HepG2 (cell line): Measurements from ENCODE around the gene CAPN13. TPM values are rescaled to one million over a fixed set of nuclear protein-coding genes. Genes with fewer than 3 reads are reported as not detected.

ENCODE experiments used
- ATAC-seq: fragments of 200-7000 bp; cut with Tn5 transposase; 3 replicates; pipeline ENCODE4 v1.9.1; 2020; ENCODE audit warnings: mild to moderate bottlenecking, moderate library complexity
- BruUV-seq: library from RNA; stranded (reverse); fragments of 400-500 nt; replicated peaks from 2 replicates; lab custom pipeline; 2021; lab: Mats Ljungman, UMichigan
- CTCF ChIA-PET: fragments of 300-600 bp; formaldehyde crosslinking; extraction: SDS; loops from one replicate; lab custom pipeline; 2021; ENCODE audit warnings: low total read pairs, inconsistent platforms, low intra/inter-chr PET ratio; lab: Yijun Ruan, JAX
- POLR2A ChIA-PET: fragments of 350-600 bp; sonication (Branson Sonifier 250); formaldehyde crosslinking; loops from one replicate; lab custom pipeline; 2020; ENCODE audit warnings: antibody characterized with exemption, inconsistent platforms; lab: Yijun Ruan, JAX
- DNase-seq: peaks from one replicate; pipeline ENCODE4 v3.0.0-alpha.2; 2015; ENCODE audit warnings: low spot score
- FAIRE-seq: peaks from 3 replicates; lab custom pipeline; 2011; peaks lifted over from hg19 to GRCh38; lab: Jason Lieb, UNC
- H2AFZ ChIP-seq: one replicate; pipeline ENCODE4 v1.6.1; 2011; ENCODE audit warnings: low read length, inconsistent platforms
- H3K27ac ChIP-seq: fragments of 300-600 bp; 3 replicates; pipeline ENCODE4 v1.8.0; 2011; ENCODE audit warnings: mixed run types, mild to moderate bottlenecking, mixed read lengths, low read length, inconsistent platforms; ENCODE audit not compliant: insufficient read depth; ENCODE audit errors: extremely low read length
- H3K27me3 ChIP-seq, 2 experiments: fragments of 200-600 bp in 1 of 2; 2 replicates in 1 of 2; 3 replicates in 1 of 2; pipeline versions ENCODE4 v1.6.0 to v1.8.0; 2011; ENCODE audit warnings: low read length in 2 of 2, mild to moderate bottlenecking in 2 of 2, moderate library complexity in 2 of 2, inconsistent platforms in 1 of 2; ENCODE audit not compliant: insufficient read depth in 2 of 2, control insufficient read depth in 1 of 2
- H3K36me3 ChIP-seq, 2 experiments: fragments of 200-600 bp in 1 of 2; replicated peaks in 1 of 2; 2 replicates in 1 of 2; 3 replicates in 1 of 2; pipeline versions ENCODE4 v1.5.1 to v1.8.0; 2011; ENCODE audit warnings: low read length in 2 of 2, inconsistent platforms in 1 of 2; ENCODE audit not compliant: insufficient read depth in 2 of 2, control insufficient read depth in 1 of 2
- H3K4me1 ChIP-seq: 2 replicates; pipeline ENCODE4 v1.5.1; 2012; ENCODE audit warnings: low read length, inconsistent platforms; ENCODE audit not compliant: insufficient read depth
- H3K4me2 ChIP-seq: 2 replicates; pipeline ENCODE4 v1.6.0; 2011; ENCODE audit warnings: low read depth, low read length, inconsistent platforms
- H3K4me3 ChIP-seq, 3 experiments: fragments of 200-600 bp in 1 of 3; sonication (generic), shearing (Covaris generic) in 1 of 3; replicated peaks in 1 of 3; 2 replicates each; pipeline ENCODE4 v1.5.1; 2011 to 2016; ENCODE audit warnings: low read length in 3 of 3, inconsistent platforms in 2 of 3, low read depth in 2 of 3, mild to moderate bottlenecking in 2 of 3, control low read depth in 1 of 3, mixed read lengths in 1 of 3; ENCODE audit not compliant: insufficient read depth in 1 of 3
- H3K79me2 ChIP-seq: one replicate; pipeline ENCODE4 v1.6.1; 2011; ENCODE audit warnings: low read length, inconsistent platforms; ENCODE audit not compliant: insufficient read depth
- H3K9ac ChIP-seq: 2 replicates; pipeline ENCODE4 v1.6.0; 2011; ENCODE audit warnings: mild to moderate bottlenecking, low read depth, low read length, inconsistent platforms; ENCODE audit not compliant: insufficient read depth
- H3K9me3 ChIP-seq: 2 replicates; pipeline ENCODE4 v1.5.1; 2012; ENCODE audit warnings: mild to moderate bottlenecking, low read length
- H4K20me1 ChIP-seq: 2 replicates; pipeline ENCODE4 v1.6.0; 2011; ENCODE audit warnings: inconsistent platforms, mild to moderate bottlenecking, low read length, moderate library complexity; ENCODE audit not compliant: insufficient read depth
- BCL6 ChIP-seq: IDR thresholded peaks from 2 replicates; pipeline ENCODE4 v1.6.1; 2016; ENCODE audit warnings: missing genetic modification reagents, missing compliant biosample characterization
- CAMTA2 ChIP-seq: sonication (generic); formaldehyde crosslinking; IDR thresholded peaks from 2 replicates; pipeline ENCODE4 v1.4.0; 2020; ENCODE audit warnings: mild to moderate bottlenecking, missing genetic modification reagents, borderline replicate concordance
- DPF2 ChIP-seq: sonication (generic); formaldehyde crosslinking; IDR thresholded peaks from 2 replicates; pipeline ENCODE4 v1.4.0; 2020; ENCODE audit warnings: mild to moderate bottlenecking, low read depth, missing genetic modification reagents, borderline replicate concordance
- KDM2A ChIP-seq: sonication (generic); formaldehyde crosslinking; IDR thresholded peaks from 2 replicates; pipeline ENCODE4 v1.4.0; 2020; ENCODE audit warnings: low read depth, missing genetic modification reagents, borderline replicate concordance
- PRPF4 ChIP-seq: fragments of 200-400 bp; formaldehyde crosslinking; IDR thresholded peaks from 2 replicates; pipeline ENCODE4 v1.6.1; 2016; ENCODE audit warnings: low read length, low read depth; ENCODE audit not compliant: poor library complexity, severe bottlenecking
- ZNF124 ChIP-seq: sonication (generic); formaldehyde crosslinking; IDR thresholded peaks from 2 replicates; pipeline ENCODE4 v1.4.0; 2020; ENCODE audit warnings: missing genetic modification reagents
- ZNF431 ChIP-seq: sonication (generic); formaldehyde crosslinking; IDR thresholded peaks from 2 replicates; pipeline ENCODE4 v1.9.0; 2022; ENCODE audit warnings: missing genetic modification reagents, low read depth, mild to moderate bottlenecking, borderline replicate concordance
- ZNF563 ChIP-seq: sonication (generic); formaldehyde crosslinking; IDR thresholded peaks from 2 replicates; pipeline ENCODE4 v1.8.0; 2022; ENCODE audit warnings: mild to moderate bottlenecking, moderate library complexity, missing genetic modification reagents
- ZNF768 ChIP-seq: sonication (generic); formaldehyde crosslinking; IDR thresholded peaks from 2 replicates; pipeline ENCODE4 v1.4.0; 2020; ENCODE audit warnings: missing genetic modification reagents
- WGBS: methylation state at CpG from one replicate; pipeline ENCODE4 v1.1.6; 2017; ENCODE audit warnings: low lambda C conversion rate; 5-methylcytosine and 5-hydroxymethylcytosine counted together
- in situ Hi-C: cut with HindIII; loops from 2 replicates; pipeline ENCODE4 v1.10.0; 2017; ENCODE audit warnings: low pct_unique_long_range_greater_than_20kb; ENCODE audit not compliant: extremely low pct_ligation_motif_present
- intact Hi-C: fragments of 100-400 bp; cut with micrococcal nuclease; formaldehyde crosslinking; loops from one replicate; pipeline ENCODE4 v1.10.0; 2022; ENCODE audit not compliant: unreplicated experiment
- polyA plus RNA-seq, 8 experiments: library from polyadenylated mRNA; depleted of rRNA in 3 of 8; stranded (reverse) in 7 of 8; unstranded in 1 of 8; fragments of >200 nt; fragmentation: Illumina TruSeq in 4 of 8; extraction: Trizol in 4 of 8; gene quantifications; 2 replicates each; pipeline versions ENCODE4 v1.2.1 to v1.2.3, GENCODE V29; 2011 to 2016; ENCODE audit warnings: low read depth in 4 of 8, missing spikeins in 1 of 8, mixed read lengths in 1 of 8; ENCODE audit not compliant: insufficient read depth in 1 of 8
- total RNA-seq, 5 experiments: library from RNA; depleted of rRNA; stranded (reverse); fragments of >200 nt; fragmentation: Illumina TruSeq; extraction: Trizol; gene quantifications; 2 replicates each; pipeline ENCODE4 v1.2.3, GENCODE V29; 2016; ENCODE audit warnings: low read depth in 1 of 5
- TF ChIP-seq, protein P1 (sequence below): sonication (generic); formaldehyde crosslinking; IDR thresholded peaks from 2 replicates; pipeline ENCODE4 v1.4.0; 2020; ENCODE audit warnings: missing genetic modification reagents
- TF ChIP-seq, protein P2 (sequence below): sonication (generic); formaldehyde crosslinking; IDR thresholded peaks from 2 replicates; pipeline ENCODE4 v1.5.1; 2020; ENCODE audit warnings: mild to moderate bottlenecking, missing genetic modification reagents, borderline replicate concordance
- TF ChIP-seq, protein P3 (sequence below): sonication (generic); formaldehyde crosslinking; IDR thresholded peaks from 2 replicates; pipeline ENCODE4 v1.4.0; 2020; ENCODE audit warnings: missing genetic modification reagents
- TF ChIP-seq, protein P4 (sequence below): sonication (generic); formaldehyde crosslinking; IDR thresholded peaks from 2 replicates; pipeline ENCODE4 v1.4.0; 2020; ENCODE audit warnings: missing genetic modification reagents

CAPN13 gene
- total and polyA plus RNA-seq, 2 of the 13 experiments (the other 11 are each of a cell fraction or from before 2014, with no cell fraction given): not detected

DNA sequence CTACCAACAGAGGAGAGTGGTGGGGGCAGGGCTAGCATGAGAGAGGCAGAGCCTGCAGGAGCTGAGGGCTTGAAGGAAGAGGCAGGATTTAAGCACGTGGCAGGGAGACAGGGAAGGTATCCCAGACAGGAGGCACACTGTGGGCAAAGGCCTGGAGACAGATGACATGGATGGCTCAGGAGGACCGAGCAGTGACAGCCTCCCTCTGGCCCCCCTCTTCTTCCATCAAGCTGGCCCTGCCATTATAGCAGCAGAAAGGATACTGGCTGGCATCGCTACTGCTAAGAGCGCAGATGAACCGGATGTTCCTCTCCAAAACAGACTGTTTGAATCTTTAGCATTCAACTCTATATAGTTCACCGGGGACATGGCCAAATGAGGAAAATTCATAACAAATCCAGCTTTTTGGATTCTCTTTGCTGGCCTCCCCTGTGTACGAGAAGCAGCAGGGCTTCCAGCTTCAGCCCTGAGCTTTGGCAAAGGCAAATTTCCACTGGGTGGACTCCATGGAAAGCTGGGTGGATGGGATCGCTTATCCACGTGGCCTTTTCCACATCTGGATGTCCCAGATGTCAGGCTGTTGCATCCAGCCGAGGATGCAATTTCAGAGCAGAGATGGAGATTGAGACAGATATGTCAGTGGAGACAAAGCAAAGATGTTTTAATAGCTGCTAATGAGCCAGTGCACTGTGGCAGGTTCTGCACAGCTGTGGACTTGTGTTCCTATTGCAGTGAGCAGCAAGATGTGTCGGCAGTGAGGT lies 36.2 kb downstream of the CAPN13 start:
- FAIRE-seq (no peak), ATAC-seq (no peak), DNase-seq (no peak)
- no peak overlapping the region for H3K4me2 ChIP-seq
- in situ Hi-C loops (no loop called here), intact Hi-C loops (no loop called here)
- no peak overlapping the region for H2AFZ ChIP-seq
- ChIA-PET POLR2A (no interaction called here), CTCF (no interaction called here)
- no peak for TF ChIP-seq KDM2A
- TF ChIP-seq ZNF124 (CRISPR knock-in tag): no peak
- TF ChIP-seq PRPF4: no peak
- TF ChIP-seq ZNF768 (CRISPR knock-in tag): no peak
- TF ChIP-seq BCL6 (CRISPR knock-in tag): no peak
- no peak for TF ChIP-seq DPF2 (CRISPR knock-in tag)
- TF ChIP-seq, protein P1, sequence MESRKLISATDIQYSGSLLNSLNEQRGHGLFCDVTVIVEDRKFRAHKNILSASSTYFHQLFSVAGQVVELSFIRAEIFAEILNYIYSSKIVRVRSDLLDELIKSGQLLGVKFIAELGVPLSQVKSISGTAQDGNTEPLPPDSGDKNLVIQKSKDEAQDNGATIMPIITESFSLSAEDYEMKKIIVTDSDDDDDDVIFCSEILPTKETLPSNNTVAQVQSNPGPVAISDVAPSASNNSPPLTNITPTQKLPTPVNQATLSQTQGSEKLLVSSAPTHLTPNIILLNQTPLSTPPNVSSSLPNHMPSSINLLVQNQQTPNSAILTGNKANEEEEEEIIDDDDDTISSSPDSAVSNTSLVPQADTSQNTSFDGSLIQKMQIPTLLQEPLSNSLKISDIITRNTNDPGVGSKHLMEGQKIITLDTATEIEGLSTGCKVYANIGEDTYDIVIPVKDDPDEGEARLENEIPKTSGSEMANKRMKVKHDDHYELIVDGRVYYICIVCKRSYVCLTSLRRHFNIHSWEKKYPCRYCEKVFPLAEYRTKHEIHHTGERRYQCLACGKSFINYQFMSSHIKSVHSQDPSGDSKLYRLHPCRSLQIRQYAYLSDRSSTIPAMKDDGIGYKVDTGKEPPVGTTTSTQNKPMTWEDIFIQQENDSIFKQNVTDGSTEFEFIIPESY: no peak
- no peak for TF ChIP-seq CAMTA2 (CRISPR knock-in tag)
- TF ChIP-seq, protein P2, sequence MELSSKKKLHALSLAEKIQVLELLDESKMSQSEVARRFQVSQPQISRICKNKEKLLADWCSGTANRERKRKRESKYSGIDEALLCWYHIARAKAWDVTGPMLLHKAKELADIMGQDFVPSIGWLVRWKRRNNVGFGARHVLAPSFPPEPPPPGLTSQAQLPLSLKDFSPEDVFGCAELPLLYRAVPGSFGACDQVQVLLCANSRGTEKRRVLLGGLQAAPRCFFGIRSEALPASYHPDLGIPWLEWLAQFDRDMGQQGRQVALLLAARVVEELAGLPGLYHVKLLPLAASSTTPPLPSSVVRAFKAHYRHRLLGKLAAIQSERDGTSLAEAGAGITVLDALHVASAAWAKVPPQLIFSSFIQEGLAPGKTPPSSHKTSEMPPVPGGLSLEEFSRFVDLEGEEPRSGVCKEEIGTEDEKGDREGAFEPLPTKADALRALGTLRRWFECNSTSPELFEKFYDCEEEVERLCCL (CRISPR knock-in tag): no peak
- TF ChIP-seq ZNF563: no peak
- TF ChIP-seq, protein P3, sequence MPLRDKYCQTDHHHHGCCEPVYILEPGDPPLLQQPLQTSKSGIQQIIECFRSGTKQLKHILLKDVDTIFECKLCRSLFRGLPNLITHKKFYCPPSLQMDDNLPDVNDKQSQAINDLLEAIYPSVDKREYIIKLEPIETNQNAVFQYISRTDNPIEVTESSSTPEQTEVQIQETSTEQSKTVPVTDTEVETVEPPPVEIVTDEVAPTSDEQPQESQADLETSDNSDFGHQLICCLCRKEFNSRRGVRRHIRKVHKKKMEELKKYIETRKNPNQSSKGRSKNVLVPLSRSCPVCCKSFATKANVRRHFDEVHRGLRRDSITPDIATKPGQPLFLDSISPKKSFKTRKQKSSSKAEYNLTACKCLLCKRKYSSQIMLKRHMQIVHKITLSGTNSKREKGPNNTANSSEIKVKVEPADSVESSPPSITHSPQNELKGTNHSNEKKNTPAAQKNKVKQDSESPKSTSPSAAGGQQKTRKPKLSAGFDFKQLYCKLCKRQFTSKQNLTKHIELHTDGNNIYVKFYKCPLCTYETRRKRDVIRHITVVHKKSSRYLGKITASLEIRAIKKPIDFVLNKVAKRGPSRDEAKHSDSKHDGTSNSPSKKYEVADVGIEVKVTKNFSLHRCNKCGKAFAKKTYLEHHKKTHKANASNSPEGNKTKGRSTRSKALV (CRISPR knock-in tag): no peak
- TF ChIP-seq ZNF431 (CRISPR knock-in tag): no peak
- TF ChIP-seq, protein P4, sequence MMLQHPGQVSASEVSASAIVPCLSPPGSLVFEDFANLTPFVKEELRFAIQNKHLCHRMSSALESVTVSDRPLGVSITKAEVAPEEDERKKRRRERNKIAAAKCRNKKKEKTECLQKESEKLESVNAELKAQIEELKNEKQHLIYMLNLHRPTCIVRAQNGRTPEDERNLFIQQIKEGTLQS (CRISPR knock-in tag): no peak
- no peaks in the 10 kb centered on the region for H3K9me3 ChIP-seq
- no peaks in the 10 kb centered on the region for H4K20me1 ChIP-seq
- no peaks in the 10 kb centered on the region for H3K36me3 ChIP-seq
- H3K4me1 ChIP-seq: no peaks in the 10 kb centered on the region
- no peaks in the 10 kb centered on the region for H3K79me2 ChIP-seq
- no peak overlapping the region for H3K27ac ChIP-seq
- no peak overlapping the region for H3K4me3 ChIP-seq
- peaks cover 0 to 20% of the 10 kb centered on the region in 2 experiments; a peak in 3 of 5 replicates for H3K27me3 ChIP-seq
- 29% methylated on average over 11 of the region's 11 CpGs for WGBS
- no TSS peak for BruUV-seq
- no peak overlapping the region for H3K9ac ChIP-seq
